Erythroblast (primary cell): ENCODE data around the gene TBCEL.

ENCODE experiments used
- GATA1 ChIP-seq: IDR thresholded peaks from 2 replicates; pipeline ENCODE4 v1.6.1; 2011; ENCODE audit warnings: low read depth, mild to moderate bottlenecking, control low read depth, low read length, moderate library complexity
- POLR2A ChIP-seq: IDR thresholded peaks from 2 replicates; pipeline ENCODE4 v1.6.1; 2011; ENCODE audit warnings: mild to moderate bottlenecking, low read length

DNA sequence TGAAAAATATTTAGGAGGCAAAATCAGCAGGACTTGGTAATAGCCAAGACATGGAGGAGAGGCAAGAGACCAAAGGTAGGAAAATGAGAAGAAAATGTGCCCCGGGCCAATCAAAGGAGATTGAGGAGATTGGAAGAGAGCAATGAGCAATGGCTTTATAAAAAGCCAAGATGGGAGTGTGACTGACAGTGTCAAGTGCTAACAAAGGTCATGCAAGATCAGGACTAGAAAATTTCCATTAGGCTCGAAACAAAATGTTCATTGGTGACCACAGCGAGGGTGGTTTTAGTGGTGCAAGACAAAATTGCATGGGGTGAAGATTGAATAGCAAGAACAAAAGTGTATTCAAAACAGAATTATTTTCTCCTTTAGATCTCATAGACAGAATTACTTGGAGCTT, 45.2 kb upstream of the TBCEL start:
- TF ChIP-seq POLR2A (no peak), GATA1 (no peak)
